ENCODE measurements around the gene IRF2BPL. TPM values are rescaled to one million over a fixed set of nuclear protein-coding genes. Genes with fewer than 3 reads are reported as not detected.
A peak's percentile ranks its signal among the peaks of the same experiment; 100 is the strongest.

Gene IRF2BPL
- total RNA-seq, 2 donors from 2014 or later = 35.7 to 43.3 TPM

DNA sequence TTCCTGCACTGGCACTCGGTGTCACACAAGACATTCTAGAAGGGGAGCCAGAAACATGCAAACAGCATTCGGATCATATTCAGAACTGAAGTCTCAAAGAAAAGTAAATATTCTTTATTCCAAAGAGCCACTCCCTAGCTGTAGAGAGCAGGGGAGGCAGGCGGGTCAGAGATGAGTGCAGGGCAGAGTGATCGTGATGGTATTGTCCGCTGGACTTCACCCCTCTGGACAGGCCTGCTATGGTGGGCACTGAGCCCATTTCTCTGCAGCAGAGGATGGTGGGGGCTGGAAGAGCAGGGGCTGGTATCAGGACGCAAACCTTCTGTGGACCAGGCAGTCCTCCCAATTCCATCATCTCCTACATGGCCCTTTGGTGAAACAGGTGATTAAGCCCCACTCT lies 25.6 kb downstream of the IRF2BPL start:
- DNase-seq (ENCODE audit: low spot score) = no peak

DNA sequence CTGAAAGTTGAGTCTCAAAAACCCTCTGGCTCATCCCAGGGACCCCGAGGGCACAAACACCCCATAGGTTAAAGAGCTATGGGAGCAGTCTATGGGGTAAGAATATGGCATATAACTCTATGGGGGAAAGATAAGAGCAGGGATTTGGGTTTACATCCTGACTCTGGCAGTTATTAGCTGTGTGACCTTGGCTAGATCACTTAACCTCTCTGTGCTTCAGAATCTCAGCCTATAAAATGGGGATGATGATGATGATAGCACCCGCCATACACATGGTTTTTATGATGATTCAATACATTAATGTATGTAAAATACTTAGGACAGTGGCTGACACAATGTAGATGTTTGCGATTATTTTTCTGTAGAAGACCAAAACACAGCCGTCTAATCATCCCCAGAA lies 26.2 kb downstream of the IRF2BPL start:
- no peak for DNase-seq (ENCODE audit: low spot score)
- intact Hi-C loops (cut with DNase I) = loop anchor here in 1 of 2 donors (5.0 kb wide), 1 partner anchor 40 kb away; no protein-coding TSS in a partner anchor

More for the DNA sequence above, 25.6 kb downstream of the IRF2BPL start:
- intact Hi-C loops (cut with DNase I) = loop anchor here in 1 of 2 donors (5.0 kb wide), 1 partner anchor 41 kb away; no protein-coding TSS in a partner anchor

DNA sequence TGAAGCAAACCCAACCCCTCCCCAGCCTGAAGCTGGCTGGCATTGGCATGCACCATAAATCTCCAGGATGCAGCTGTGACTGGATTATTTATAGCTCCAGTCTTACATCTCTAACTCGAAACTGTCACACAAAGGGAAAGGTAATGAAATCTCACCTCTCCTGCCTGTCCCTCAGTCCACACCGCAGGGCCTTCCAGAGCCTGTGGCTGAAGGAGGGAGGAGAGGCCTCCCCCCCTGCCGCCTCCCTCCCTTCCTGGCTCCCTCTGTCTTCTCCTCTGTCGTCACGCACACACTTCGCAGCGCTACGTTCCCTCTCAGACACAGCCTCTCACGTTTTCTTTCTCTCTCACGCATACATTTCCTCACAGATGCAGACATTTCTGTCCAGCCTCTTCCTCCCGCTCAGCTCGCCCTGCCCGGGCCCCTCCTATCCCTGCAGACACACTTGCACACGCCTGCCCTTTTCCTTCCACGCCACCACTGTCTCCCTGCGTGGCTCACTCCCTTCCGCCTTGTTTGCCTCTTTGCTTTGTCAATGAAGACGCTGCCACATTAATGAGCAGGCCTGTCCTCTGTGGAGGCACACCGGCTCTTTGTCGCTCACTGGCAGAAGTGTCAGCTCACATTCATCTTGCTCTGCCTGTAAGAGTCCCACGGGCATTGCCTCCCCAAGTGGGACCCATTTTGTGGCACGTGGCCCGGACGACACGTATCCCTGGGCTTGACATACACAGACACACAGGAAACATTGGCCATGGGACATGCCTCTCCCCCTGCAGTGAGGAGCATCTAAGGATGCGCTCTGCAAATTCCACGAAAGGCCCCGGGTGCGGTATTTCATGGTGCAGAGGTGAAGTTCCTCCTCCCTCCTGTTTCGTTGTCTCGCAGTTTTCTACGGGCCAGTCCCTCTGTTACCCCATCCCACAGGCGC lies 27.9 kb downstream of the IRF2BPL start:
- no peak for DNase-seq (ENCODE audit: low spot score)
- intact Hi-C loops (cut with DNase I) = loop anchor here in 1 of 2 donors (5.0 kb wide), 1 partner anchor 38 kb away; no protein-coding TSS in a partner anchor

DNA sequence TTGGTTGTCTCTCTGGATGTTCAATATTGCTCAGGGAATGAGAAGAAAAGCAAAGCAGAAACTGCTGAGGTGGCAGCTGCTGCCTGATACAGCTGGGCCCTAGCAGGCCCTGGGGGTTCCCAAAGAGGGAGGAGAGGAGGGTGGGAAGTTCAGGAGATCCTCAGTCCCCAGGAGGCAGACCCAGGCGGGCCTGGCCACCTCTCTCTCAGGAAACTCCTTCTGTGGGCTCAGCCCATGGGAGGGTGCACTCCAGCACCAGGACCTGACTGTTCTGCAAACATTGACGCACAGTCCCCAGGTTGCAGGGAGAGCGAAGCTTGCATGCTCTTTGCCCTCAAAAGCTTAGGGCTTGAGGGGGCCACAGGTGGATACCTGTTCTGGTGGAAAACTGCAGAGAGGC lies 29.6 kb downstream of the IRF2BPL start:
- intact Hi-C loops (cut with DNase I) = no loop called here
- no peak for DNase-seq (ENCODE audit: low spot score)

DNA sequence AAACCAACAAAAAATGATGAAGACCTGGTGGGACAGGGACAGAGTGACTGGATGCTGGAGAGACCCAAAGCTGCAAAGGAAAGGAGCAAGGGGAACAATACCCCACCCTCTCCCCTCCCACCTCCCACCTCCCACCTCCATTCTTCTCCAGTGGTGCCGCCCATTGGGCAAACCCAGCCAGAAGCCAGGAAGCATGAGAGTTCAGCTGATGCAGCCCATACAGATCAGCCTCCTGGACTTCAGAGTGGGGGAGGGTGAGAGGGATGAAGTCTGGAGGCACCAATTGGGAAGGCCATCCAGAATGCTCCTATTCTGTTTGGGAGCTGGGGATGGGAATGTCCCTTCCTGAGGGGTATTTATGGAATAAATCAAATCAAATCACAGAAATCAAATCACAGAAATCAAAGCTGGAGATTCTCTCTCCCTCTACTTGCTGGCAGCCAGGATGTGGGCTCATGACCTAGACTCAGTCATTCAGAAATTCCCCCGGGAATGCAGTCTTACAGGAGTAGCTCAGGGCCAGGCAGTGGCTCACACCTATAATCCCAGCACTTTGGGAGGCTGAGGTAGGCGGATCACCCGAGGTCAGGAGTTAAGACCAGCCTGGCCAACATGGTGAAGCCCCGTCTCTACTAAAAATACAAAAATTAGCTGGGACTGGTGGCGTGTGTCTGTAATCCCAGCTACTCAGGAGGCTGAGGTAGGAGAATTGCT lies 31.1 kb downstream of the IRF2BPL start:
- intact Hi-C loops (cut with DNase I) = no loop called here
- no peak for DNase-seq (ENCODE audit: low spot score)

DNA sequence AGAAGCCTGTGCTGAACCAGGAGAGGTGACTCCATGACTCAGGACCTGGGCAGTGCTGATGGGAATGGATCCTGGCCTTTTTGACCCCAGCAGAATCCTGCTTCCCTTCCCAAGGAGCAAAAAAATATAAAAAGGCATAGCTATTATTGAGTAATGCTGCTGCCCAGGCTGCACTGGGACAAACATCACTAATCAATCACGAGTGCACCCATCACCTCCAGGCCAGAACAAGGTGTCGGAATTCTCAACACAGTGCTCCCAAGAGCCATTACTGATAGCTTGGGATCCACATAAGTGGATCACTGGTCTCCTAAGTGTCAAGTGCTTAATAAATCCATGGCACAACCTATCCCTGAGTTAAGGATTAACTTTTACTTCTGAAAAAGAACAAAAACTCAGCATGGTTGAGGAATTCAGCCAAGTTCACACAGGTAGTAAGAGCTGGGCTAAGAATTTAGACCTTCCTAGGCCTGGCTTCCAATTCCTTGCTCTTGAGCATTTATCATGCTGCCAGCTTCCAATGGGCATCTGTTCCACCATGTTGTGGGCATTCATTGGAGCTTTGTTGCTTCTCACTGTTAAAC lies 31.9 kb downstream of the IRF2BPL start:
- DNase-seq (ENCODE audit: low spot score) = no peak
- intact Hi-C loops (cut with DNase I) = no loop called here

DNA sequence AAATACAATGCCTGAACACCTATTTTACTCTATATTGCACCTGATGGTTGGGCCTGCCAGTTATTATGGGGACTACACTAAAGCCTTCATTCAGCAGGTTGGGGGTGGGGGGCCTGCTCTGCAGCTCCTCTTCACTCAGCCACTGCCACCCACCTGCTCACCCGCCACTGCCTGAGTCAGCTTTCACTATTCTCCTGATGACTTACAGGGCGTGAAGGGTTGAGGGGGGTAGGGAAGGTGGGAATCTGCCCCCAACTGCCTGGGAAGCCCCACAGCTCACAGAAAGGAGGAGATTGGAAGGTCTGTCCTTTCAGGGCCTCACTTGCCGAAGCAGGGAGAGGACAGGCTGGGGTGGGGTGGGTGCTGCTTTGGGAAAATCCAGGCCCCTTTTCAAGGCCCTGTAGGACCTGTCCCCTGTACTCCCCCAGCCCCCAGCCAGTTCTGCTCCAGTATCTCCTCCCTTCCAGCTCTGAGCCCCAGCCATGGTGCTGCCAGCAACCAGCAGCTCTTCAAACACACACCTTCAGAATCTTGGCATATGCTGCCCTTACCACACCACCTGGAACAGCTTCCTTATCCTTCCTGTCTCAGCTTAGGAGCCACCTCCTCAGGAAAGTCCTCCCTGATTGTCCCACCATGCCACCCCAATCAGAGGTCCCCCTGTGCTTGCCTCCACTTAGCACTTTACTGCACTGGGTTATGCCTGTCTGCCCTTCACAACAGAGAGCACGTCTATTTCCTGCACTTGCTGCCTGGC lies 33.1 kb downstream of the IRF2BPL start:
- intact Hi-C loops (cut with DNase I) = no loop called here
- DNase-seq (ENCODE audit: low spot score) = no peak

DNA sequence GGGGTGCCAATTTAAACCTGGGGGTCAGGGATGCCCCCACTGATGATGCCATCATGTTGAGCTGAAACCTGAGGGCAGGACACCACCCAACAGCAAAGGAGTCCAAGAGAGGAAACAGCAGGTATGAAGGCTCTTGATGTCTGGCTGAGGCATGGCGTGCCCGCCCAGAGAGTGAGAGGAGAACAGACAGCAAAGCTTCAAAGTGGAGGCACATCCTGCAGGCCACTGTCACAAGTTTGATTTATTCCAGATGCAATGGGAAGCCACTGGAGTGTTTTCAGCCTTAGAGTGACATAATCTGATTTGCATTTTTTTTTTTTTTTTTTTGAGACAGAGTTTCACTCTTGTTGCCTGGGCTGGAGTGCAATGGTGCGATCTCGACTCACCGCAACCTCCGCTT lies 34.8 kb downstream of the IRF2BPL start:
- intact Hi-C loops (cut with DNase I) = no loop called here
- DNase-seq (ENCODE audit: low spot score) = no peak

DNA sequence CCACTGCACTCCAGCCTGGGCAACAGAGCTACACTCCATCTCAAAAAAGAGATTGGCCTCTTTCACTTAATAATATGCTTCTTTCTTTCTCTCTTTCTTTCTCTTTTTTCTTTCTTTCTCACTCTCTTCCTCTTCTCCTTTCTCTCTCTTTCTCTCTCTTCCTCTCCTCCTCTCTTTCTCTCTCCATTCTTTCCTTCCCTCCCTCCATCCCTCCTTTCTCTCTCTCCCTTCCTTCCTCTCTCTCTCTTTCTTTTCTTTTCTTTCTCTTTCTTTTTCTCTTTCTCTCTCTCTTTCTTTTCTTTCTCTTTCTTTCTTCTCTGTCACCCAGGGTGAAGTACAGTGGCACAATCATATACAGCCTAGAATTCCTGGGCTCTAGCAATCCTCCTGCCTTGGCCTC lies 38.4 kb downstream of the IRF2BPL start:
- no peak for DNase-seq (ENCODE audit: low spot score)
- intact Hi-C loops (cut with DNase I) = no loop called here

DNA sequence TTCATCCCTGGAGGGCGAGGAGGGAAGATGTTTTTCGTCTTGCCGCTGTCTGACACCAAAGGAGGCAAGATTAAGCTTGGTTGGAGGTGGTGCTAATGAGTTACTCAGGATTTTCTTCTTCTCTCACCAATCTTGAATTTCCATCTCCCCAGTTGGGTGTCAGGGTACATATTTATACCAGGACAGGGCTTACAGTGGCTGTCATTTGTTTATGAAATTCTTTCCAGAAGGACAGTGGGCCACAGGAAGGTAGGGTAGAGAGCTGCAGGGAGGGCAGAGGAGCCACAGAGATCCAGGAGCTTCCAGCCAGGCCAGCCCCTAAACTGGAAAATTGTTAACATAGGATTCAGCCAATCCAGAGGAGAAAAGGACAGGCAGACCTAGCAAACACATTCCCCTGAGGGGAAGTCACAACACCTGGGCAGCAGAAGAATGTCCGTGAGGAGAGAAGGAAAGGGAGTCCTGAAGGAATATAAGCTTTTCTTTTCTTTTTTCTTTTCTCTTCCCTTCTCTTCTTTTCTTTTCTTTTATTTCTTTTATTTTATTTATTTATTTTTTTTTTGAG lies 40.5 kb downstream of the IRF2BPL start:
- DNase-seq (ENCODE audit: low spot score) = no peak
- intact Hi-C loops (cut with DNase I) = no loop called here

DNA sequence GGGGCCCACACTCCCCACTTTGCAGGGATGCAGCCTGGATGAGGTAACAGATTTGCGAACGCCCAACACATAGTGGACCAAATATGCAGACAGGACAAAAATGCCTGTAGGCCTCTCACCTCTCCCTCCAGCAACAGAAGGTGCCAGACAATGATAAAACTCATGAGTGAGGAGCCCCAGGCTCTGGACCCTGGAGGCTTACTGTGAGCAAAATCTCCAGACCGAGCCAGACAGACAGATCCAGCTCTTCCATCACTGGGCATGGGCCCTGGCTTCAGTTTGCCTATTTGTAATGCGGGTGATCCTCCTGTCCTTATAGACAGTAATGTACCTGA lies 42.3 kb downstream of the IRF2BPL start:
- intact Hi-C loops (cut with DNase I) = no loop called here
- DNase-seq (ENCODE audit: low spot score) = no peak

DNA sequence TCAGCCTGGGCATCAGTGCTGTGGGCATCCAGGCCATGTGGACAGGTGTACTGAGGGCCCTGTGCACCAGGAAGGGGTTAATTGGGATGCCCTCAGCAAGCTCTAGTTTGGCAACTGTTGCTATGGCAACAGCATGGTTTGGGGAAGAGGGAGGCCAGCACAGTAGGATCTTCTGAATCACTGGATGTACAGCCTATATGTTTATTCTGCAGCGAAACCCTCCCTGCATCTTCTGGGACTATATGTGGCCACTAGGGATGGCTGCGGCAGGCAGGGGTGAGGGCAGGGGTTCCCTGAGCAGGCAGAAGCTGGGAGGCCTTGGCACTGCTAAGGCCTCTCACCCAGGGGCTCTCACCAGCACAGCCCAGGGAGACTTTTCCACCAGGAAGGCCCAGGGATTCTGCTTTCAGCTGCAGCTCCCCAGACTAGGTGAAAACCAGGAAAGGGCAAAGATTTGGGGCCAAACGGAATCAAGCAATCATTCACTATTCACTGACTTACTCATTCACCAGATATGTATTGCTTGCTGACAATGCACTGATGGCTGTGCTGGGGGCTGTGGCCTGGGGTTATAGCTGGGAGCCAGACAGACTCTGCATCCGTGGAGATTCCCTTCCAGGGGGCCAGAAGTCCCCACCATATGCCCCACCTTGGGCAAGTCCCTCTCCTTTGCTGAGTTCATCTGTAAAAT lies 42.8 kb downstream of the IRF2BPL start:
- intact Hi-C loops (cut with DNase I) = no loop called here
- DNase-seq (ENCODE audit: low spot score) = no peak

DNA sequence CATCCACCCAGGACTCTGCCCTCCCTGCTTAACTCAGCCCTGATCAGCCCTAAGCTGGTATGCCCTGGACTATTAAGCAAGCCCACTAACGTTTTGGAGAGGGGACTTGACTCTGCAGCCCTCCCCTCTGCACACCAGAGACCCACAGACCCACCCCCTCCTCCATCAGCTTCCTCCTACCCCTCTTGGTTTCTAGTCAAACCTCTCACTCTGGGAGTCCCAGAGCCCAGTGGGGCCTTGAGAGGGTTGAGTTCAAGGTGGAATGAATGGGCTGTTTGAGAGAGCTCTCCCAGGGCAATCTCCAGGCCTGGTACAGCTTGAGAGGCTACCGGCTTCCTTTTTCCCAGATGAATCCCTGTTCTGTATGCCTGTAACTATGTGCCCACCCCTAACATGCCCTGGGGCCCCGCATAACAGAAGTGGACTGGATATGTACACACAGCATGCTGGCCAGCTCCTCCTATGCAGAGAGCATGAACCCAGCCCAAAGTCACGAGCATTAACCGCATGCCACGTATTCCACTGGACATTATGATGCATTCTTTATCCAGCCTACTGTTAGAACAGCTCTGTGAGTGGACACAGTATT lies 43.6 kb downstream of the IRF2BPL start:
- intact Hi-C loops (cut with DNase I) = no loop called here
- no peak for DNase-seq (ENCODE audit: low spot score)

DNA sequence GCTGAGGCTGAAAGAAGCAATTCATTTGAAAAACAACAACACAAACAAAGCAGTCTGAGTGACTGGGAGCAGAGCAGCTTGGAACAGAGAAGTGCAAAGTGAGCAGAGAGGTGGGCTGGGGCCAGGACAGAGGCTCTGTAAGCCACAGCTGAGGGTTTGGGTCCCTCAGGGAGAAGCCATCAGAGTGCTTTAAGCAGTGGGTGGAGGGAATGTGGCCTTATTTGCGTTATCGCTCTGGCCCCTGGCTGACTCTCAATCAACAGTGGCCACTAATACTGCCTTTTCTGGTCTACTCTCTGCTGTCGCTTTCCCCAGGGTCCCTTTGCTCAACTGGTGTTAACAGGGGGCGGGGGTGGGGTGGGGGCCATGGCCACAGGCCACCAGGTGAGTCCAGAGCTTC lies 44.2 kb downstream of the IRF2BPL start:
- DNase-seq (ENCODE audit: low spot score) = no peak
- intact Hi-C loops (cut with DNase I) = no loop called here

DNA sequence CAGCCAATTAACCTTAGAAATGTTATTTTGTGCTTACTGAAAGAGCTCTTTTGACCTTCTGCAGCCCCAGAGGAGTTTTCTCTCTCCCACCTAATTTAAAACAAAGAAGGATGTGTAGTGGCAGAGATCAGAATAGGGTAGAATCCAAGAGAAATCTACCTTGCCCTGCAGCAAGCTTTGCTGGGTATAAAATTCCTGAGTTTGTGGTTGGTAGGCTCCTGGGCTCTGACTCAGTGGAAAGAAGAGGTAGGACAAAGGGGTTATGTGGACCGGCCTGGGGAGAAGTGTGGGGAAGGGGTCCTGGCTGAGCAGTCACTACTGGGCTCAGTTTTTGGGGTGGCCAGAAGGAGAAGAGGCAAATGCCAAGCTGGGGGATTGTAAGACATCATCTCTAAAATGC lies 46.8 kb downstream of the IRF2BPL start:
- DNase-seq (ENCODE audit: low spot score) = no peak

DNA sequence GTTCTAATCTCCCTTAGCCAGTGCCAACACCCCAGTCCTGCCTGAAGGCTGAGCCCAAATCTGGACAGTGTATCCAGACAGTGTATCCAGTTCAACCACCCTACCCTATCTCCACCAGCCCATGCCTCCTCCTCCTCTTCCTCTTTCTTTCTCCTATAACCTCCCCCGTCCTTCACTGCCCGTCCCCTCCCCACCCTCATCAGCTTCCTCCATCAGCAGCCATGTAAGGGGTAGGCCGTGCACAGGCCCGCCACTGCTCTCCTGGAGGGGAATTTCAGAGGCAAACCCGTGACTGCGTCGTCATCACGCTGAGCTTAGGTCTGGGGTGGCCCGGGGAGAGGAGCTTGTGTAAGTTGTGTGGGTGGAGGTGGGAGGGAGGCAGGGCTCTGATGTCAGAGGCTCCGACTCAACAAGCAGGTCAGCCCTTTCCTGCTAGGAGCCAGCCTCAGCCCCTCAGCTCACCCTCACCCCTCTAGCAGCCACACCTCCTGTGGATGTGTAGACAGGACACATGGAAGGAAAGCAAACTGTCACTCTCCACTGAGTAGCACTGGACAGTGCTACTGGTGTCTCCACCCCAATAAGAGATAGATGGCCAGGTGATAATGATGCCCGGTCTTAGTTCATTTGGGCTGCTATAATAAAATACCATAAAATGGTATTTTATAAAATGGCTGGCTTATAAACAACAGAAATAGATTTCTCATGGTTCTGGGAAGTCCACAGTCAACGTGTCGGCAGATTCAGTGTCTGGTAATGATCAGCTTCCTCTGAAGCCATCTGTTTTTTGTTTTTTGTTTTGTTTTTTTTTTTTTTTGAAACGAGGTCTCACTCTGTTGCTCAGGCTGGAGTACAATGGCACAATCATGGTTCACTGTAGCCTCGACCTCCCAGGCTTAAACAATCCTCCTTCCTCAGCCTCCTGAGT lies 50.5 kb downstream of the IRF2BPL start:
- intact Hi-C loops (cut with DNase I) = no loop called here
- DNase-seq (ENCODE audit: low spot score) = peak; percentile 91

More for the DNA sequence above, 46.8 kb downstream of the IRF2BPL start:
- intact Hi-C loops (cut with DNase I) = no loop called here
